Measurements from ENCODE around the gene GGCX. TPM values are rescaled to one million over a fixed set of nuclear protein-coding genes. Genes with fewer than 3 reads are reported as not detected.

GGCX gene
- total and polyA plus RNA-seq, 9 of the 15 experiments (the other 6 are each of a cell fraction or from before 2014, with no cell fraction given): 14.4 to 47.1 (median 28.1) TPM

- peak; percentile 52 for TF ChIP-seq CBX1 (IDR thresholded peaks at IDR 0.05; ENCODE audit: low read depth)
- peak; percentile 77 for TF ChIP-seq ELF1 (tag; IDR thresholded peaks at IDR 0.05)
- TF ChIP-seq ZNF407 (IDR thresholded peaks at IDR 0.05; ENCODE audit: low read depth): peak; percentile 85
- peak in 1 of 2 experiments; percentile 8; a peak in 1 of 4 replicates for TF ChIP-seq RAD21 (CRISPR knock-in tag; conservative IDR thresholded peaks at IDR 0.05 in 1 of 2, IDR thresholded peaks at IDR 0.05 in 1 of 2)
- TF ChIP-seq MXI1 (IDR thresholded peaks at IDR 0.05; ENCODE audit: low read depth, low read length): peak; percentile 60; the same call in 1 of the 2 replicates
- TF ChIP-seq SIN3A (IDR thresholded peaks at IDR 0.05; ENCODE audit: borderline replicate concordance in 2 of 2, control insufficient read depth in 1 of 2, low read depth in 2 of 2, low read length in 2 of 2): peak; percentile 79 to 88; a peak in 2 of 4 replicates
- TF ChIP-seq EGR1 (conservative IDR thresholded peaks at IDR 0.05): peak; percentile 72
- peak; percentile 35; the same call in 1 of the 2 replicates for TF ChIP-seq SMAD4 (CRISPR knock-in tag; conservative IDR thresholded peaks at IDR 0.05)
- TF ChIP-seq TCF7 (IDR thresholded peaks at IDR 0.05; ENCODE audit: borderline replicate concordance): 0 out of 2 replicates have a peak, but pooled peaks have one; percentile 31
- TF ChIP-seq HMGN3 (IDR thresholded peaks at IDR 0.05; ENCODE audit: borderline replicate concordance, extremely low read depth, insufficient read length, low read depth, low read length): peak; percentile 95
- TF ChIP-seq GTF2B (IDR thresholded peaks at IDR 0.05; ENCODE audit: extremely low read depth, insufficient read length): peak; percentile 41
- peak; percentile 63; the same call in 1 of the 2 replicates for TF ChIP-seq ZBED1 (IDR thresholded peaks at IDR 0.05)
- no peak for TF ChIP-seq IRF2 (CRISPR knock-in tag; IDR thresholded peaks at IDR 0.05)
- peak; percentile 60 for TF ChIP-seq POLR2H (tag; IDR thresholded peaks at IDR 0.05; ENCODE audit: low read depth)
- 0 out of 2 replicates have a peak, but pooled peaks have one; percentile 40 for TF ChIP-seq ZNF766 (CRISPR knock-in tag; conservative IDR thresholded peaks at IDR 0.05)
- TF ChIP-seq SAP30 (IDR thresholded peaks at IDR 0.05; ENCODE audit: borderline replicate concordance, insufficient read depth, low read depth, low read length, poor library complexity, severe bottlenecking): peak; percentile 27
- 0 out of 2 replicates have a peak, but pooled peaks have one; percentile 29 for TF ChIP-seq ZNF589 (CRISPR knock-in tag; IDR thresholded peaks at IDR 0.05; ENCODE audit: low read depth)
Measured at GRCh38 chr2:85561280-85562212, at the start of gene GGCX (continued).

Data from K562 (cell line).